Astrocyte (in vitro differentiated cells and primary cell): ENCODE measurements around the gene RIPOR2. TPM values are rescaled to one million over a fixed set of nuclear protein-coding genes. Genes with fewer than 3 reads are reported as not detected.

Experiments used
- DNase-seq: peaks from one replicate; pipeline ENCODE4 v3.0.0-alpha.2; 2010; ENCODE audit warnings: low read depth
- FAIRE-seq: peaks from 2 replicates; lab custom pipeline; 2011; peaks lifted over from hg19 to GRCh38; lab: Jason Lieb, UNC
- H2AFZ ChIP-seq: 2 replicates; pipeline ENCODE4 v1.6.0; 2012; ENCODE audit warnings: low read depth, low read length, inconsistent platforms
- H3K27ac ChIP-seq: 2 replicates; pipeline ENCODE4 v1.5.1; 2011; ENCODE audit warnings: low read depth, low read length, inconsistent platforms
- H3K27me3 ChIP-seq: 2 replicates; pipeline ENCODE4 v1.6.0; 2011; ENCODE audit warnings: low read length, inconsistent platforms; ENCODE audit not compliant: insufficient read depth
- H3K36me3 ChIP-seq: 2 replicates; pipeline ENCODE4 v1.5.1; 2011; ENCODE audit warnings: low read length, inconsistent platforms; ENCODE audit not compliant: insufficient read depth
- H3K4me1 ChIP-seq: 2 replicates; pipeline ENCODE4 v1.5.1; 2011; ENCODE audit warnings: low read length, inconsistent platforms; ENCODE audit not compliant: insufficient read depth
- H3K4me2 ChIP-seq: 2 replicates; pipeline ENCODE4 v1.6.0; 2012; ENCODE audit warnings: low read length, inconsistent platforms
- H3K4me3 ChIP-seq: 2 replicates; pipeline ENCODE4 v1.5.1; 2011; ENCODE audit warnings: low read depth, mild to moderate bottlenecking, low read length, inconsistent platforms; ENCODE audit not compliant: insufficient read depth
- H3K79me2 ChIP-seq: 2 replicates; pipeline ENCODE4 v1.6.0; 2012; ENCODE audit warnings: mild to moderate bottlenecking, low read length, inconsistent platforms; ENCODE audit not compliant: insufficient read depth
- H3K9ac ChIP-seq: 2 replicates; pipeline ENCODE4 v1.6.0; 2012; ENCODE audit warnings: mild to moderate bottlenecking, low read length, inconsistent platforms
- H3K9me3 ChIP-seq: 2 replicates; pipeline ENCODE4 v1.5.1; 2012; ENCODE audit warnings: low read depth, mild to moderate bottlenecking, low read length, inconsistent platforms; ENCODE audit not compliant: insufficient read depth
- H4K20me1 ChIP-seq: 2 replicates; pipeline ENCODE4 v1.6.0; 2012; ENCODE audit warnings: low read length, inconsistent platforms; ENCODE audit not compliant: insufficient read depth
- H3K27ac Mint-ChIP-seq: one replicate; pipeline ENCODE4 v1.8.0; 2021; ENCODE audit warnings: mild to moderate bottlenecking, mixed read lengths; ENCODE audit not compliant: unreplicated experiment
- H3K27me3 Mint-ChIP-seq: one replicate; pipeline ENCODE4 v1.8.0; 2021; ENCODE audit warnings: low read depth, mixed read lengths; ENCODE audit not compliant: unreplicated experiment
- H3K36me3 Mint-ChIP-seq: one replicate; pipeline ENCODE4 v1.8.0; 2021; ENCODE audit warnings: low read depth, mixed read lengths; ENCODE audit not compliant: unreplicated experiment
- H3K4me1 Mint-ChIP-seq: one replicate; pipeline ENCODE4 v1.8.0; 2021; ENCODE audit warnings: low read depth, mixed read lengths; ENCODE audit not compliant: unreplicated experiment
- H3K4me3 Mint-ChIP-seq: one replicate; pipeline ENCODE4 v1.8.0; 2021; ENCODE audit warnings: mild to moderate bottlenecking, moderate library complexity, mixed read lengths; ENCODE audit not compliant: unreplicated experiment
- H3K9me3 Mint-ChIP-seq: one replicate; pipeline ENCODE4 v1.8.0; 2021; ENCODE audit warnings: mild to moderate bottlenecking, mixed read lengths; ENCODE audit not compliant: unreplicated experiment
- CTCF ChIP-seq: IDR thresholded peaks from 2 replicates; pipeline ENCODE4 v1.5.1; 2011; ENCODE audit warnings: low read depth, mild to moderate bottlenecking, inconsistent platforms, low read length, moderate library complexity; ENCODE audit not compliant: insufficient read depth
- EZH2 ChIP-seq: IDR thresholded peaks from 2 replicates; pipeline ENCODE4 v1.6.1; 2012; ENCODE audit warnings: mild to moderate bottlenecking, low read length, inconsistent platforms; ENCODE audit not compliant: insufficient read depth
- total RNA-seq: library from RNA; stranded (reverse); gene quantifications from 2 replicates; pipeline ENCODE4 v1.2.1, GENCODE V29; 2021

RIPOR2 gene
- total RNA-seq, 1 donor from 2014 or later, result 0.95 TPM

GRCh38 chr6:24874776-24875533 lies 60.8 kb downstream of the RIPOR2 start:
- Mint-ChIP-seq H3K4me1 (no peaks in the 10 kb centered on the region), H3K9me3 (peaks cover 12% of the 10 kb centered on the region), H3K36me3 (no peaks in the 10 kb centered on the region), H3K27ac (no peak overlapping the region), H3K4me3 (no peak overlapping the region), H3K27me3 (no peaks in the 10 kb centered on the region)
- Histone ChIP-seq H3K79me2 (no peaks in the 10 kb centered on the region), H3K27ac (no peak overlapping the region), H3K4me3 (no peak overlapping the region), H3K9me3 (peaks cover 3% of the 10 kb centered on the region), H3K36me3 (no peaks in the 10 kb centered on the region), H3K9ac (no peak overlapping the region), H2AFZ (no peak overlapping the region), H3K27me3 (no peaks in the 10 kb centered on the region), H4K20me1 (no peaks in the 10 kb centered on the region), H3K4me2 (no peak overlapping the region), H3K4me1 (no peaks in the 10 kb centered on the region)
- no peak for DNase-seq
- TF ChIP-seq EZH2 (no peak), CTCF (no peak)
- no peak for FAIRE-seq

GRCh38 chr6:24874128-24874527 lies 61.6 kb downstream of the RIPOR2 start:
- Histone ChIP-seq H3K27me3 (no peaks in the 10 kb centered on the region), H3K9ac (no peak overlapping the region), H4K20me1 (no peaks in the 10 kb centered on the region), H3K4me1 (no peaks in the 10 kb centered on the region), H3K27ac (no peak overlapping the region), H2AFZ (no peak overlapping the region), H3K9me3 (peaks cover 3% of the 10 kb centered on the region), H3K36me3 (no peaks in the 10 kb centered on the region), H3K79me2 (no peaks in the 10 kb centered on the region), H3K4me3 (no peak overlapping the region), H3K4me2 (no peak overlapping the region)
- DNase-seq, result no peak
- H3K27me3 Mint-ChIP-seq, result no peaks in the 10 kb centered on the region
- H3K4me1 Mint-ChIP-seq, result no peaks in the 10 kb centered on the region
- no peaks in the 10 kb centered on the region for H3K36me3 Mint-ChIP-seq
- no peak for TF ChIP-seq CTCF
- no peak for TF ChIP-seq EZH2
- no peak overlapping the region for H3K27ac Mint-ChIP-seq
- FAIRE-seq, result no peak
- H3K9me3 Mint-ChIP-seq, result peaks cover 12% of the 10 kb centered on the region
- no peak overlapping the region for H3K4me3 Mint-ChIP-seq

- Histone ChIP-seq H3K9me3 (peaks cover 1% of the 10 kb centered on the region), H2AFZ (no peak overlapping the region), H3K4me1 (no peaks in the 10 kb centered on the region), H3K4me2 (no peak overlapping the region), H3K4me3 (no peak overlapping the region), H3K27ac (no peak overlapping the region), H4K20me1 (no peaks in the 10 kb centered on the region), H3K79me2 (no peaks in the 10 kb centered on the region), H3K27me3 (no peaks in the 10 kb centered on the region), H3K9ac (no peak overlapping the region), H3K36me3 (no peaks in the 10 kb centered on the region)
- no peak for DNase-seq
- no peak overlapping the region for H3K4me3 Mint-ChIP-seq
- TF ChIP-seq CTCF (no peak), EZH2 (no peak)
- H3K4me1 Mint-ChIP-seq, result no peaks in the 10 kb centered on the region
- FAIRE-seq, result no peak
- no peak overlapping the region for H3K27ac Mint-ChIP-seq
- H3K27me3 Mint-ChIP-seq, result no peaks in the 10 kb centered on the region
- no peaks in the 10 kb centered on the region for H3K36me3 Mint-ChIP-seq
- H3K9me3 Mint-ChIP-seq, result peaks cover 8% of the 10 kb centered on the region
Observed at GRCh38 chr6:24872779-24873178, 63.0 kb downstream of the RIPOR2 start.
